ENCODE measurements around the gene MXRA8. TPM values are rescaled to one million over a fixed set of nuclear protein-coding genes. Genes with fewer than 3 reads are reported as not detected.
A peak's percentile ranks its signal among the peaks of the same experiment; 100 is the strongest.

MXRA8 gene
- polyA plus RNA-seq, 1 donor = 346 TPM

GRCh38 chr1:1401457-1402010 is 43.2 kb upstream of the MXRA8 start:
- peaks cover 37% of the 10 kb centered on the region for H3K4me1 ChIP-seq (ENCODE audit: control insufficient read depth, insufficient read depth, low read length)
- H3K9me3 ChIP-seq (ENCODE audit: control insufficient read depth, low read depth, low read length) = no peaks in the 10 kb centered on the region
- no peaks in the 10 kb centered on the region for H3K27me3 ChIP-seq (ENCODE audit: control insufficient read depth, insufficient read depth, low read length)
- H3K36me3 ChIP-seq (ENCODE audit: control insufficient read depth, insufficient read depth, low read length) = peaks cover 53% of the 10 kb centered on the region
- no peak for DNase-seq
- no peak overlapping the region for H3K4me3 ChIP-seq (ENCODE audit: low read length)
- WGBS (ENCODE audit: insufficient coverage, low lambda C conversion rate) = 80% methylated on average over 1 of the region's 7 CpGs
- H3K27ac ChIP-seq (ENCODE audit: low read length) = peak overlapping the region; percentile 30

GRCh38 chr1:1400576-1401456 is 42.5 kb upstream of the MXRA8 start:
- WGBS (ENCODE audit: insufficient coverage, low lambda C conversion rate) = no CpG with 5 or more reads among the region's 22 CpGs
- peak in 1 of 2 donors; percentile 66 for DNase-seq

GRCh38 chr1:1399872-1400575 is 41.7 kb upstream of the MXRA8 start:
- H3K4me1 ChIP-seq (ENCODE audit: control insufficient read depth, insufficient read depth, low read length) = peaks cover 27% of the 10 kb centered on the region
- peak overlapping the region; percentile 95 for H3K4me3 ChIP-seq (ENCODE audit: low read length)
- peak overlapping the region; percentile 72 for H3K27ac ChIP-seq (ENCODE audit: low read length)
- H3K27me3 ChIP-seq (ENCODE audit: control insufficient read depth, insufficient read depth, low read length) = no peaks in the 10 kb centered on the region
- H3K9me3 ChIP-seq (ENCODE audit: control insufficient read depth, low read depth, low read length) = no peaks in the 10 kb centered on the region
- H3K36me3 ChIP-seq (ENCODE audit: control insufficient read depth, insufficient read depth, low read length) = peaks cover 54% of the 10 kb centered on the region
- DNase-seq = peak in 1 of 2 donors; percentile 29
- no CpG with 5 or more reads among the region's 34 CpGs for WGBS (ENCODE audit: insufficient coverage, low lambda C conversion rate)

More at GRCh38 chr1:1400576-1401456, 42.5 kb upstream of the MXRA8 start:
- Histone ChIP-seq H3K4me3 (ENCODE audit: low read length) (peak overlapping the region; percentile 95), H3K27ac (ENCODE audit: low read length) (peak overlapping the region; percentile 72), H3K27me3 (ENCODE audit: control insufficient read depth, insufficient read depth, low read length) (no peaks in the 10 kb centered on the region), H3K9me3 (ENCODE audit: control insufficient read depth, low read depth, low read length) (no peaks in the 10 kb centered on the region), H3K4me1 (ENCODE audit: control insufficient read depth, insufficient read depth, low read length) (peaks cover 31% of the 10 kb centered on the region), H3K36me3 (ENCODE audit: control insufficient read depth, insufficient read depth, low read length) (peaks cover 54% of the 10 kb centered on the region)

- H3K4me1 ChIP-seq (ENCODE audit: control insufficient read depth, insufficient read depth, low read length) = peaks cover 27% of the 10 kb centered on the region
- no CpG with 5 or more reads among the region's 86 CpGs for WGBS (ENCODE audit: insufficient coverage, low lambda C conversion rate)
Measured at GRCh38 chr1:1399187-1399871, 41.0 kb upstream of the MXRA8 start, which contains the start of gene CCNL2. CCNL2 (minus strand) TSS chr1:1399335; CDS start chr1:1399306, 29 bp downstream.

GRCh38 chr1:1398677-1399186 is 40.4 kb upstream of the MXRA8 start:
- no CpG with 5 or more reads among the region's 54 CpGs for WGBS (ENCODE audit: insufficient coverage, low lambda C conversion rate)
- H3K4me3 ChIP-seq (ENCODE audit: low read length) = peak overlapping the region; percentile 97
- no peak for DNase-seq
- H3K27ac ChIP-seq (ENCODE audit: low read length) = peak overlapping the region; percentile 64
- H3K27me3 ChIP-seq (ENCODE audit: control insufficient read depth, insufficient read depth, low read length) = no peaks in the 10 kb centered on the region
- peaks cover 27% of the 10 kb centered on the region for H3K4me1 ChIP-seq (ENCODE audit: control insufficient read depth, insufficient read depth, low read length)
- peaks cover 56% of the 10 kb centered on the region for H3K36me3 ChIP-seq (ENCODE audit: control insufficient read depth, insufficient read depth, low read length)
- H3K9me3 ChIP-seq (ENCODE audit: control insufficient read depth, low read depth, low read length) = no peaks in the 10 kb centered on the region

More at GRCh38 chr1:1399187-1399871, 41.0 kb upstream of the MXRA8 start, which contains the start of gene CCNL2:
- peak; percentile 98 to 99 for DNase-seq
- H3K27me3 ChIP-seq (ENCODE audit: control insufficient read depth, insufficient read depth, low read length) = no peaks in the 10 kb centered on the region
- peaks cover 53% of the 10 kb centered on the region for H3K36me3 ChIP-seq (ENCODE audit: control insufficient read depth, insufficient read depth, low read length)
- peak within 1 kb of the TSS; percentile 72 for H3K27ac ChIP-seq (ENCODE audit: low read length)
- H3K4me3 ChIP-seq (ENCODE audit: low read length) = peak within 1 kb of the TSS; percentile 97
- H3K9me3 ChIP-seq (ENCODE audit: control insufficient read depth, low read depth, low read length) = no peaks in the 10 kb centered on the region

GRCh38 chr1:1397839-1398523 is 39.6 kb upstream of the MXRA8 start:
- Histone ChIP-seq H3K36me3 (ENCODE audit: control insufficient read depth, insufficient read depth, low read length) (peaks cover 60% of the 10 kb centered on the region), H3K27ac (ENCODE audit: low read length) (no peak overlapping the region), H3K4me3 (ENCODE audit: low read length) (peak overlapping the region; percentile 97), H3K9me3 (ENCODE audit: control insufficient read depth, low read depth, low read length) (no peaks in the 10 kb centered on the region), H3K4me1 (ENCODE audit: control insufficient read depth, insufficient read depth, low read length) (peaks cover 27% of the 10 kb centered on the region), H3K27me3 (ENCODE audit: control insufficient read depth, insufficient read depth, low read length) (no peaks in the 10 kb centered on the region)
- no CpG with 5 or more reads among the region's 19 CpGs for WGBS (ENCODE audit: insufficient coverage, low lambda C conversion rate)
- peak in 1 of 2 donors; percentile 33 for DNase-seq

- DNase-seq = no peak
- Histone ChIP-seq H3K9me3 (ENCODE audit: control insufficient read depth, low read depth, low read length) (no peaks in the 10 kb centered on the region), H3K4me3 (ENCODE audit: low read length) (no peak overlapping the region), H3K27ac (ENCODE audit: low read length) (no peak overlapping the region), H3K36me3 (ENCODE audit: control insufficient read depth, insufficient read depth, low read length) (peaks cover 66% of the 10 kb centered on the region), H3K27me3 (ENCODE audit: control insufficient read depth, insufficient read depth, low read length) (no peaks in the 10 kb centered on the region), H3K4me1 (ENCODE audit: control insufficient read depth, insufficient read depth, low read length) (peaks cover 16% of the 10 kb centered on the region)
- WGBS (ENCODE audit: insufficient coverage, low lambda C conversion rate) = no CpG with 5 or more reads among the region's 11 CpGs
Measured at GRCh38 chr1:1395166-1395565, 36.8 kb upstream of the MXRA8 start.

- H3K4me3 ChIP-seq (ENCODE audit: low read length) = no peak overlapping the region
- peaks cover 12% of the 10 kb centered on the region for H3K4me1 ChIP-seq (ENCODE audit: control insufficient read depth, insufficient read depth, low read length)
- 100% methylated on average over 2 of the region's 7 CpGs for whole genome bisulfite sequencing (ENCODE audit: insufficient coverage, low lambda C conversion rate)
- H3K36me3 ChIP-seq (ENCODE audit: control insufficient read depth, insufficient read depth, low read length) = peaks cover 75% of the 10 kb centered on the region
- no peaks in the 10 kb centered on the region for H3K27me3 ChIP-seq (ENCODE audit: control insufficient read depth, insufficient read depth, low read length)
- H3K27ac ChIP-seq (ENCODE audit: low read length) = no peak overlapping the region
- DNase-seq = no peak
- H3K9me3 ChIP-seq (ENCODE audit: control insufficient read depth, low read depth, low read length) = no peaks in the 10 kb centered on the region
Measured at GRCh38 chr1:1394116-1394515, 35.8 kb upstream of the MXRA8 start.

- peaks cover 82% of the 10 kb centered on the region for H3K36me3 ChIP-seq (ENCODE audit: control insufficient read depth, insufficient read depth, low read length)
- no peaks in the 10 kb centered on the region for H3K27me3 ChIP-seq (ENCODE audit: control insufficient read depth, insufficient read depth, low read length)
- H3K4me3 ChIP-seq (ENCODE audit: low read length) = no peak overlapping the region
- WGBS (ENCODE audit: insufficient coverage, low lambda C conversion rate) = no CpG with 5 or more reads among the region's 11 CpGs
- H3K27ac ChIP-seq (ENCODE audit: low read length) = no peak overlapping the region
- peaks cover 12% of the 10 kb centered on the region for H3K4me1 ChIP-seq (ENCODE audit: control insufficient read depth, insufficient read depth, low read length)
- no peak for DNase-seq
- H3K9me3 ChIP-seq (ENCODE audit: control insufficient read depth, low read depth, low read length) = no peaks in the 10 kb centered on the region
Measured at GRCh38 chr1:1393428-1393827, 35.1 kb upstream of the MXRA8 start.
